Activated T-helper 9 cell treated with anti-CD3 and anti-CD28 coated beads, Interleukin-2, amount 50 U/mL, for 16 hours (primary cell): ENCODE results near the gene INSC.

ENCODE experiments used
- DNase-seq: peaks from one replicate; pipeline ENCODE4 v3.0.0-alpha.2; 2020; ENCODE audit warnings: low read depth

The INSC gene

DNA sequence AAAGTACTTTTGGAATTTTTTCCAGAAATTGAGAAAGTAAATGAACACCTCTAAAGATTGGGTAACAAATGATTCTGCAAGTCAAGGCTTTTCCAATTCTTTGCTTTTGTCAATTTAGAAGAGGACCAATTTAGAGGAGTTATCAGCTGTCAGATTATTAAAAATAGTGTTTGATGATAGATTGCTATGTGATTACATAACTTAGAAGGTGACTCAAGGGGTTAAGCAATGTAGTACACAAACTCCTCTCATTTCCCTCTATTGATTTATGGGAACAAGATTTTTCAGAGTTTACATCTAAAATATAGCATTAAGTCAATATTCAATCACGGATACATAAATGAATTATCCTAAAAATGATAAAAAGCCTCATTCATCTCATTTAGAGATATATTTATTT lies 70.3 kb downstream of the INSC start:
- no peak for DNase-seq

- DNase-seq = no peak
These were observed 71.4 kb downstream of the INSC start for GRCh38 chr11:15186146-15186545.

GRCh38 chr11:15189189-15189588 lies 74.5 kb downstream of the INSC start:
- DNase-seq = no peak

- no peak for DNase-seq
These were observed 75.1 kb downstream of the INSC start for GRCh38 chr11:15189641-15190365.

GRCh38 chr11:15190611-15191010 lies 75.9 kb downstream of the INSC start:
- DNase-seq = no peak

GRCh38 chr11:15192005-15192556 lies 77.4 kb downstream of the INSC start:
- DNase-seq = no peak

GRCh38 chr11:15194671-15195415 lies 80.1 kb downstream of the INSC start:
- DNase-seq = no peak

DNA sequence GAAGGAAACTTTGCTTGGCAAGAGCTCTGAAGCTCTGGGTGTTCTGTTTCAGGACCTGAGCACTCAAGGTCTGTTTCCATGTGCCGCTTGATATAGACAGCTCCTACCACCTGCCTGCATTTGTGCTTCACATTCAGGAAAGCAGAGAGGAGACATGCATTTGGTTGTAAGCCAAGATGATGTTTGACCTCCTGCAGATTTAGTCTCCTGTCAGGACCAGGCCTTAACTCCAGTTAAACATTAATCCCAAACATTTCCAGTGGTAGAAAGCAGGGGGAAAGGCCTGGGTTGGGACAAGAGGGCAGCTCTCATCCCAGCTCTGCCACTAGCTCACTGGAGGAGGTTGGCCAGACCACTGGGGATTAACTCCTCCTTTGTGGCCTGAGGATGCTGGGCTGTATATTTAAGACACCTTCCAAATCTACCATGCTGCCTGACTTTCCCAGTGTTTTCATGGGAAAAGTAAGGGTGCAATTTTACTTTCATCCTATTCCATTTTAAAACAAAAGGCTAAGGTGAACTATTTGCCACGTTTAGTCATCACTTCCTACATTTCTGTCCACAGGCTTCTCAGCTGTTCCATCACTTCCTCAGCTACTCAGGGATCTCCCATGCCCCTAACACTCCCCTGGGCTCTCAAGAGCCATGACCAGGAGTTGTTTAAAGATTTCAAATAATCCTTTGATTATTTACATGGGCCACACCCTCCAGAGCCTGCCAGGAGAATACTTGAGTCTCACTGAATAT lies 80.9 kb downstream of the INSC start:
- no peak for DNase-seq

- no peak for DNase-seq
These were observed 82.0 kb downstream of the INSC start for GRCh38 chr11:15196704-15197103.

DNA sequence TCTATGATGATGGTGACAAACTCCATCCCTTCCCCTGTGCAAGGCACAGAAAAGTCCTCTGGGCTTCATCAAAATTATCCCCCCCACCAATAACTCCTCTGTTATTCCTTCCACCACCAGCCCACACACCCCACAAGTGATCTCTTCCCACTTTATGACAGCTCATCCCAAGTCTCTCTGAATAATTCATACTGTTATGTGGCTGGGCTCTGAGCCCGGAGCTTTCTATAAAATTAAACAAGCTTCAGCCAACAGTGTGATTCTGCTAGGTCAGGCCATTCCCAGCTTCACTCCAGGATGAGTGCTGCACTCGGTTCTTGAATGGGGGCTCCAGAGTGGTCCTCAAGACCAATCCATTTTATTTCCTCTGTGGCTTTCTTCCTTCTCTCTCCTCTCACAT lies 83.0 kb downstream of the INSC start:
- DNase-seq = no peak

DNA sequence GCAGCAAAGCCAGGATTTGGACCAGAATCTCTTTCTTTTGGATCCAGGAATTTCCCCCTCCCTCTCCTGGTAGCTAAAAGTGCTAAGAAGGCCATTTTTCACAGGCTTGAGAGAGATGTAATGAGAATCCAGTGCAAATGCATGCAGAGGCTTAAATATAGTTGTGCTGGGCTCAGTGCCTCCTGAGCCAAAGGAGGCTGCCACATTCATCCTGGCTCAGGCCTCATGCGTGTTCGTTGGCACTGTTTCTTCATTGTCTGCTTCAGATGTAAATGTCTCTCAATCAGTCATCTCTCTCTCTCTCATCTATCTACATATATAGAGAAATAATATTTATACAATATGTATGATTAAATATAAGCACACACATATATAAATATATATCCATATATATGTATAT lies 83.6 kb downstream of the INSC start:
- DNase-seq = no peak

GRCh38 chr11:15199693-15200092 lies 85.0 kb downstream of the INSC start:
- DNase-seq = no peak

DNA sequence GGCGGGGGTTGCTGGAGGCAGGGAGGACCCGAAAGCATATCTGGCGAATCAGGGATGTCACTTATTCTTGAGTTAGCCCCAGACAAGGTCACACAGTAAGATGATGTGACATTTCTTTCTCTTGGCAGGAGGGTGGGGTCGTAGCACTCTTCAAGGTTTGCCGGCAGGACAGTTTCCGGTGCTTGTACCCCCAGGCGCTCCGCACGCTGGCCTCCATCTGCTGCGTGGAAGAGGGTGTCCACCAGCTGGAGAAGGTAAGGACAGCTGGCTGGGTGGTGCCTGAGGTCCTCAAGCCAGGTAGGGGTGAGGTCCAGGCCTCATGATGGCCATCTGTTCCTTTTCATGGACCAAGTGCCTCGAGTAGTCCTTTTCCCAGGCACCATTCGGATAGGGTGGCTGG lies 86.0 kb downstream of the INSC start:
- no peak for DNase-seq

DNA sequence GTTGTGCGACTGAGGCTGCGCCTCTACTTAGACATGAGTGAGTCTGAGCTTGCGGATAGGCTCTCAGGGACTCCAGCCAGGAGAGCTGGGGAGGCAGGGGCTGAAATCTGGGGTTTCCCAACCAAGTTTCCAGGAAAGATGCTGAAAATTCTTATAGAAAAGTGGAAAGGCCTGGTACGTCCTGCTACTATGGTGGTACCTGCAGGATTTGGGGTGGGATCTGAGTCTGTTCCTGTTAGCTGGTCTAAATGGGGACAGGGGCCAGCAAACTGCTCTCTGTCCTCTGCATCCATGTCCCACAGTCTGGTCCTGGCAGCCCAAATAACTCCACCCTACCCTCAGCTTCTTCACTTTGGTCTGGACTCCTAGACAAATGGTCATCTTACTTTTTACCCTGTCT lies 86.9 kb downstream of the INSC start:
- DNase-seq = no peak

DNA sequence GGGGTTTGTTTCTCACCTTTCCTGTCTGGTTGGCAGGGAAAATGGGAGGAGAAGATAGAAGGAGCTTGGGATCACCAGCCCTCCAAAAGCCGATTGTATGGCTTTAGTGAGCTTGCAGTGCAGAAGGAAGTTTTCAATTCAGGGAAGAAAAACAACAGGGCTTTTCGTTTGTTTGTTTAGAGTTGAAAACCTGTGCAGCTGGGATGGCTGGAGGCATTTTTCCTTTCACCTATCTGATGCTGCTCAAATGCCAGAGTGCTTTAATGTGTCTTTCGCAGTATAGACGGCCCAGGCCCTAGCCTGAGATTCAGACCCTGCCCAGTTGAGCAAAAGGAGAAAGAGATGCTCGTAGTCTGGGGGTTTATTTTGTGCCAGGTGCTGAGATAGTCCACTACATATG lies 87.9 kb downstream of the INSC start:
- DNase-seq = no peak

DNA sequence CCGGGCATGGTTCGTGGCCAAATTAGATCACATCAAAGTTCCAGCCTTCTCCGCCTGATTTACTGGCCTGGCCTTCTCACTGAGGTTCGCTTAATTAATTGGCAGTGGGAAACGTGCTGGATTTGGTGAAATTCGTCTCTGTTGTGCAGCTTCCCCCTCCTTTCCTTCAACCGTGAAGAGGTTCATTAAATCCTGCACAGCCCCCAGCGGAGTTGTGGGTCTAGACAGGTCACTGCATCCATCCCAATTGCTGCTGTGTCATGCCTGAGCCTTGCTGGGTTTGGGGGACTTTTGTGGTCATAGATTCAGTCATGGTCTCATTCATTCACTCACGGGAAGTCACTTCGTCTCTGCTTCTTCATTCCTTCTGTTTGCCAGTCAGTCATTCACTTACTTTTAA lies 90.0 kb downstream of the INSC start:
- DNase-seq = no peak

GRCh38 chr11:15206791-15207190 lies 92.1 kb downstream of the INSC start:
- DNase-seq = no peak

GRCh38 chr11:15208378-15209222 lies 93.9 kb downstream of the INSC start:
- DNase-seq = peak; percentile 53

- DNase-seq = no peak
These were observed 98.2 kb downstream of the INSC start for GRCh38 chr11:15212876-15213275.

- DNase-seq = no peak
These were observed 98.9 kb downstream of the INSC start for GRCh38 chr11:15213471-15214231.

DNA sequence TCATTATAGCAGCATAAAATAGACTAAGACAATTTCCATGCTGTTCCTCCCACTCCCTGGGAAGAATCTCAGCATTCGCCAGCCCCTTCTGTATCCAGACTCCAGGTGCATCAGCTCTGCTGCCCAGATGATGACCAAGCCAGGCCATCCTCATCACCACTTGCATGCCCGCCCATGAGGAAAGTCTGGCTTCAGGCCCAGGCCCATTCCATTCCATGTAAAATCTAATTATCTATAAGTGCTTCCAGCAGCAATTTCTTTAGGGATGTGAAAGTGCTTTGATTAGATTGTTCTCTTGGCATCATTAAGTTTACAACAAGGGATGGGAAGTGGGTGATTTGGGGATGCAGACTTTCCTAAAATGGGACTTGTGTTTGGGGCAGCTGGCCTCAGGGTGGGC lies 100.3 kb downstream of the INSC start:
- no peak for DNase-seq
